Nephron progenitor cell (in vitro differentiated cells): Measurements from ENCODE around the gene JARID2.

Experiments used
- DNase-seq: peaks from one replicate; pipeline ENCODE4 v3.0.0; 2021
- H3K27ac Mint-ChIP-seq: 2 replicates; pipeline ENCODE4 v1.8.0; 2021; ENCODE audit warnings: mild to moderate bottlenecking, moderate library complexity, mixed read lengths
- H3K27me3 Mint-ChIP-seq: 2 replicates; pipeline ENCODE4 v1.8.0; 2021; ENCODE audit warnings: mild to moderate bottlenecking, low read depth, mixed read lengths; ENCODE audit not compliant: poor library complexity
- H3K36me3 Mint-ChIP-seq: 2 replicates; pipeline ENCODE4 v1.8.0; 2021; ENCODE audit warnings: low read depth, mixed read lengths
- H3K4me1 Mint-ChIP-seq: 2 replicates; pipeline ENCODE4 v1.8.0; 2021; ENCODE audit warnings: mixed read lengths
- H3K4me3 Mint-ChIP-seq: 2 replicates; pipeline ENCODE4 v1.8.0; 2021; ENCODE audit warnings: mild to moderate bottlenecking, moderate library complexity, mixed read lengths
- H3K9me3 Mint-ChIP-seq: 2 replicates; pipeline ENCODE4 v1.8.0; 2021; ENCODE audit warnings: mild to moderate bottlenecking, moderate library complexity, mixed read lengths
- CTCF ChIP-seq: fragments of 200-600 bp; sonication (generic); IDR thresholded peaks from 2 replicates; pipeline ENCODE4 v1.5.0; 2021; ENCODE audit warnings: antibody characterized with exemption

JARID2 gene

DNA sequence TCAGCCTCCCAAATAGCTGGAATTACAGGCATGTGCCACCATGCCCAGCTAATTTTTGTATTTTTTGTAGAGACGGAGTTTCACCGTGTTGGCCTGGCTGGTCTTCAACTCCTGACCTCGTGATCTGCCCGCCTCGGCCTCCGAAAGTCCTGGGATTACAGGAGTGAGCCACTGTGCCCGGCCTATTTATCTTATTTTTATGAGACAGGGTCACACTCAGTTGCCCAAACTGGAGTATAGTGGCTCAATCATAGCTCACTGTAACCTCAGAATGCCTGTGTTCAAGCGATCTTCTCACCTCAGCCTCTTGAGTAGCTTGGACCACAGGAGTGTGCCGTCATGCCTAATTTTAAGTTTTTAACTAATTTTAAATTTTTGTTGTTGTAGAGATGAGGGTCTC, 114.4 kb downstream of the JARID2 start:
- DNase-seq: no peak
- Mint-ChIP-seq H3K36me3 (no peaks in the 10 kb centered on the region), H3K27ac (no peak overlapping the region), H3K4me1 (no peaks in the 10 kb centered on the region), H3K4me3 (no peak overlapping the region), H3K27me3 (no peaks in the 10 kb centered on the region), H3K9me3 (no peaks in the 10 kb centered on the region)
- no peak for TF ChIP-seq CTCF

DNA sequence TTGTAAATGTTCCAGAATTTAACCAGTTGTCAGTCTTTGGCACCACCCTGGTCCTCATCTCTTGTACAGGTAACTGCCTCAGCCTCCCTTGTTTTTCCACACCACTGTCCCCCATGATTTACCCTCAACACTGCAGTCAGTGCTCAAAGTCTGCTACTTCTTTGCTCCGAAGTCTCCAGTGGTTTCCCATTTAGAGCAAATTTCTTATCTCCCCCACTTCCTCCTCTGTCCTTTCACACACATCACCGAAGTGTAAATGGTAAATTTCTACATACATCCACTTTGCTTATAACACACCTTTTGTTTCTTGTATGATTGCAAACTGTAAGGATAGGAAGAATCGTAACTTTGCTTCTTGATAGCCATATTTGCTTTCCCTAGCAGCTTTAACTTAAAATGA, 115.3 kb downstream of the JARID2 start:
- no peak for DNase-seq
- TF ChIP-seq CTCF: no peak
- no peaks in the 10 kb centered on the region for H3K9me3 Mint-ChIP-seq
- no peaks in the 10 kb centered on the region for H3K27me3 Mint-ChIP-seq
- H3K27ac Mint-ChIP-seq: no peak overlapping the region
- no peak overlapping the region for H3K4me3 Mint-ChIP-seq
- H3K36me3 Mint-ChIP-seq: no peaks in the 10 kb centered on the region
- H3K4me1 Mint-ChIP-seq: no peaks in the 10 kb centered on the region

GRCh38 chr6:15362274-15363160, 116.6 kb downstream of the JARID2 start:
- H3K27ac Mint-ChIP-seq: no peak overlapping the region
- TF ChIP-seq CTCF: no peak
- no peaks in the 10 kb centered on the region for H3K27me3 Mint-ChIP-seq
- no peak overlapping the region for H3K4me3 Mint-ChIP-seq
- no peak for DNase-seq
- H3K36me3 Mint-ChIP-seq: no peaks in the 10 kb centered on the region
- no peaks in the 10 kb centered on the region for H3K4me1 Mint-ChIP-seq
- H3K9me3 Mint-ChIP-seq: no peaks in the 10 kb centered on the region

DNA sequence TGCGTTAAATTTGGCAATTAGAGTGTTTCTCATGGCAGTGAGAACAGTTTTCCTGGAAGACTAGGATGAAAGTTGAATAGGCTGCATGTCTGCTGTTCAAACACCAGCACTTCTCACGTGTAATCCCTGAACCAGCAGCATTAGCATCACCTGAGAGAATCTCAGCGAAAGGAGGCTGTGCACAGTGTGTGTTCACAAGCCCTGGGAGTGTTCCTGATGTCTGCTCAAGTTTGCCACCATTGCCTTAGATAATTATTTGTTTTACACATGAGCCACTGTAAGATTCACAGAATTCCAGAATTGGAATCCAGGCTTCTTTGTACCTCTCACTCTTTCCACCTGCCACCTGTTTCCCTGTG, 117.3 kb downstream of the JARID2 start:
- no peak for DNase-seq
- Mint-ChIP-seq H3K27ac (no peak overlapping the region), H3K4me3 (no peak overlapping the region), H3K9me3 (no peaks in the 10 kb centered on the region), H3K27me3 (no peaks in the 10 kb centered on the region), H3K36me3 (peaks cover 4% of the 10 kb centered on the region), H3K4me1 (no peaks in the 10 kb centered on the region)
- no peak for TF ChIP-seq CTCF

DNA sequence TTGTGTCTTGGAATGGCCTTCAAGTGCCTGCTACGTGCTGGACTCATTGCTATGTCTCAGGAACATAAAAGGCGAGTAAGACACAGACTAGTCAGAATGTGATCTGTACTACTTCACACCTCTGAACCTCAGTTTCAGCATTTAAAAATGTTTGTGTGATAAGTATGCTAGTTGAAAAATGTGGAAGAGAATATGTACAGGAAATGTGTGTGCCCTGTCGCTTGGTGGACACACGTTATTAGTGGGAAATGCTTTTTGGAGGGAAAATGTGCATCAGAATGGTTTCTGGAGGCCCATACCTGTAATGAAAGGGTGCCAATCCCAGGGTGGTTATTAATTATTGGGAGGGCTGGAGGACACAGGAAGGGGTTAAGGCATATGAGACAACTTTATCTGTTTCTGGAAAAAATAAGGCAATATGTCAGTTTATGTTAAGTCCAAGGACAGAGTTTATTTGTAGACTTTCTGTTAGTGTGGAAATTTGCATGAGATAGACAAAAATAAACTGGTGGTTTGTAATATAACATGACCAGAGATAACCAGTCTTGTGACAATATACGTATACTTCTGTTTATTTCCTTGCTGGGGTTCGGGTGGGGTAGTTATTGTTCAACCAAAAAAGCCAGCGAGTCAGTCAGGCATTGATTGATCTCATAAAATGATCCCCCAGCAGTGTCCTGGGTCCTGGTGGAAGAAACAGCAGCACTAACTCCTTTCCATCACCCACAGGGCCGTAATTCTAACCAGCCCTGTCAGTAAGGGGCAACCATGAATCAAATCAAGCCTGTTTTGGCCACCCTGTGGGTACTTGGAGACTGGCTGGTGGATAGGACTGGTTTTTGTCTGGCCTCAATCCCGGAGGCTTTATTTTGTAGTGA, 117.9 kb downstream of the JARID2 start:
- Mint-ChIP-seq H3K4me1 (no peaks in the 10 kb centered on the region), H3K4me3 (no peak overlapping the region)

More for the DNA sequence above, 117.9 kb downstream of the JARID2 start:
- Mint-ChIP-seq H3K27ac (peak overlapping the region; percentile 74), H3K36me3 (peaks cover 10% of the 10 kb centered on the region), H3K27me3 (no peaks in the 10 kb centered on the region), H3K9me3 (no peaks in the 10 kb centered on the region)
- TF ChIP-seq CTCF: no peak
- peak; percentile 17 for DNase-seq
